Panc1 (cell line): ENCODE data around the gene OR1J4.

Experiments used
- CTCF ChIP-seq: fragments of 450-650 bp; IDR thresholded peaks from 2 replicates; pipeline ENCODE4 v1.5.1; 2017; ENCODE audit warnings: mild to moderate bottlenecking
- POLR2AphosphoS5 ChIP-seq: IDR thresholded peaks from 2 replicates; pipeline ENCODE4 v1.6.1; 2012; ENCODE audit warnings: mild to moderate bottlenecking, low read depth, low read length, moderate library complexity
- SIN3A ChIP-seq: IDR thresholded peaks from 2 replicates; pipeline ENCODE4 v1.6.1; 2012; ENCODE audit warnings: low read depth, mild to moderate bottlenecking, low read length, moderate library complexity, borderline replicate concordance; ENCODE audit not compliant: insufficient read depth
- TCF7L2 ChIP-seq: IDR thresholded peaks from 2 replicates; pipeline ENCODE4 v1.6.1; 2011; ENCODE audit warnings: mild to moderate bottlenecking, low read depth, low read length, inconsistent platforms
- TF ChIP-seq, protein P1 (sequence below), 2 experiments: IDR thresholded peaks; 2 replicates each; pipeline ENCODE4 v1.6.1; 2011 to 2012; ENCODE audit warnings: low read depth in 2 of 2, control low read depth in 1 of 2, low read length in 1 of 2, mild to moderate bottlenecking in 1 of 2, moderate library complexity in 1 of 2; ENCODE audit not compliant: insufficient read depth in 1 of 2

GRCh38 chr9:122474561-122474960, 44.4 kb upstream of the OR1J4 start:
- TF ChIP-seq CTCF (no peak), POLR2AphosphoS5 (no peak), SIN3A (no peak), TCF7L2 (no peak)
- TF ChIP-seq, protein P1, sequence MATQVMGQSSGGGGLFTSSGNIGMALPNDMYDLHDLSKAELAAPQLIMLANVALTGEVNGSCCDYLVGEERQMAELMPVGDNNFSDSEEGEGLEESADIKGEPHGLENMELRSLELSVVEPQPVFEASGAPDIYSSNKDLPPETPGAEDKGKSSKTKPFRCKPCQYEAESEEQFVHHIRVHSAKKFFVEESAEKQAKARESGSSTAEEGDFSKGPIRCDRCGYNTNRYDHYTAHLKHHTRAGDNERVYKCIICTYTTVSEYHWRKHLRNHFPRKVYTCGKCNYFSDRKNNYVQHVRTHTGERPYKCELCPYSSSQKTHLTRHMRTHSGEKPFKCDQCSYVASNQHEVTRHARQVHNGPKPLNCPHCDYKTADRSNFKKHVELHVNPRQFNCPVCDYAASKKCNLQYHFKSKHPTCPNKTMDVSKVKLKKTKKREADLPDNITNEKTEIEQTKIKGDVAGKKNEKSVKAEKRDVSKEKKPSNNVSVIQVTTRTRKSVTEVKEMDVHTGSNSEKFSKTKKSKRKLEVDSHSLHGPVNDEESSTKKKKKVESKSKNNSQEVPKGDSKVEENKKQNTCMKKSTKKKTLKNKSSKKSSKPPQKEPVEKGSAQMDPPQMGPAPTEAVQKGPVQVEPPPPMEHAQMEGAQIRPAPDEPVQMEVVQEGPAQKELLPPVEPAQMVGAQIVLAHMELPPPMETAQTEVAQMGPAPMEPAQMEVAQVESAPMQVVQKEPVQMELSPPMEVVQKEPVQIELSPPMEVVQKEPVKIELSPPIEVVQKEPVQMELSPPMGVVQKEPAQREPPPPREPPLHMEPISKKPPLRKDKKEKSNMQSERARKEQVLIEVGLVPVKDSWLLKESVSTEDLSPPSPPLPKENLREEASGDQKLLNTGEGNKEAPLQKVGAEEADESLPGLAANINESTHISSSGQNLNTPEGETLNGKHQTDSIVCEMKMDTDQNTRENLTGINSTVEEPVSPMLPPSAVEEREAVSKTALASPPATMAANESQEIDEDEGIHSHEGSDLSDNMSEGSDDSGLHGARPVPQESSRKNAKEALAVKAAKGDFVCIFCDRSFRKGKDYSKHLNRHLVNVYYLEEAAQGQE (IDR thresholded peaks at IDR 0.05; ENCODE audit: insufficient read depth in 1 of 2, low read depth in 2 of 2, low read length in 1 of 2): no peak
